HepG2 (cell line): ENCODE measurements around the gene ADSL. TPM values are rescaled to one million over a fixed set of nuclear protein-coding genes. Genes with fewer than 3 reads are reported as not detected.

Source experiments
- ATAC-seq: fragments of 200-7000 bp; cut with Tn5 transposase; 3 replicates; pipeline ENCODE4 v1.9.1; 2020; ENCODE audit warnings: mild to moderate bottlenecking, moderate library complexity
- BruUV-seq: library from RNA; stranded (reverse); fragments of 400-500 nt; replicated peaks from 2 replicates; lab custom pipeline; 2021; lab: Mats Ljungman, UMichigan
- CTCF ChIA-PET: fragments of 300-600 bp; formaldehyde crosslinking; extraction: SDS; loops from one replicate; lab custom pipeline; 2021; ENCODE audit warnings: low total read pairs, inconsistent platforms, low intra/inter-chr PET ratio; lab: Yijun Ruan, JAX
- POLR2A ChIA-PET: fragments of 350-600 bp; sonication (Branson Sonifier 250); formaldehyde crosslinking; loops from one replicate; lab custom pipeline; 2020; ENCODE audit warnings: antibody characterized with exemption, inconsistent platforms; lab: Yijun Ruan, JAX
- DNase-seq: peaks from one replicate; pipeline ENCODE4 v3.0.0-alpha.2; 2015; ENCODE audit warnings: low spot score
- FAIRE-seq: peaks from 3 replicates; lab custom pipeline; 2011; peaks lifted over from hg19 to GRCh38; lab: Jason Lieb, UNC
- H2AFZ ChIP-seq: one replicate; pipeline ENCODE4 v1.6.1; 2011; ENCODE audit warnings: low read length, inconsistent platforms
- H3K27ac ChIP-seq: fragments of 300-600 bp; 3 replicates; pipeline ENCODE4 v1.8.0; 2011; ENCODE audit warnings: mixed run types, mild to moderate bottlenecking, mixed read lengths, low read length, inconsistent platforms; ENCODE audit not compliant: insufficient read depth; ENCODE audit errors: extremely low read length
- H3K27me3 ChIP-seq, 2 experiments: fragments of 200-600 bp in 1 of 2; 2 replicates in 1 of 2; 3 replicates in 1 of 2; pipeline versions ENCODE4 v1.6.0 to v1.8.0; 2011; ENCODE audit warnings: low read length in 2 of 2, mild to moderate bottlenecking in 2 of 2, moderate library complexity in 2 of 2, inconsistent platforms in 1 of 2; ENCODE audit not compliant: insufficient read depth in 2 of 2, control insufficient read depth in 1 of 2
- H3K36me3 ChIP-seq, 2 experiments: fragments of 200-600 bp in 1 of 2; replicated peaks in 1 of 2; 2 replicates in 1 of 2; 3 replicates in 1 of 2; pipeline versions ENCODE4 v1.5.1 to v1.8.0; 2011; ENCODE audit warnings: low read length in 2 of 2, inconsistent platforms in 1 of 2; ENCODE audit not compliant: insufficient read depth in 2 of 2, control insufficient read depth in 1 of 2
- H3K4me1 ChIP-seq: 2 replicates; pipeline ENCODE4 v1.5.1; 2012; ENCODE audit warnings: low read length, inconsistent platforms; ENCODE audit not compliant: insufficient read depth
- H3K4me2 ChIP-seq: 2 replicates; pipeline ENCODE4 v1.6.0; 2011; ENCODE audit warnings: low read depth, low read length, inconsistent platforms
- H3K4me3 ChIP-seq, 3 experiments: fragments of 200-600 bp in 1 of 3; sonication (generic), shearing (Covaris generic) in 1 of 3; replicated peaks in 1 of 3; 2 replicates each; pipeline ENCODE4 v1.5.1; 2011 to 2016; ENCODE audit warnings: low read length in 3 of 3, inconsistent platforms in 2 of 3, low read depth in 2 of 3, mild to moderate bottlenecking in 2 of 3, control low read depth in 1 of 3, mixed read lengths in 1 of 3; ENCODE audit not compliant: insufficient read depth in 1 of 3
- H3K79me2 ChIP-seq: one replicate; pipeline ENCODE4 v1.6.1; 2011; ENCODE audit warnings: low read length, inconsistent platforms; ENCODE audit not compliant: insufficient read depth
- H3K9ac ChIP-seq: 2 replicates; pipeline ENCODE4 v1.6.0; 2011; ENCODE audit warnings: mild to moderate bottlenecking, low read depth, low read length, inconsistent platforms; ENCODE audit not compliant: insufficient read depth
- H3K9me3 ChIP-seq: 2 replicates; pipeline ENCODE4 v1.5.1; 2012; ENCODE audit warnings: mild to moderate bottlenecking, low read length
- H4K20me1 ChIP-seq: 2 replicates; pipeline ENCODE4 v1.6.0; 2011; ENCODE audit warnings: inconsistent platforms, mild to moderate bottlenecking, low read length, moderate library complexity; ENCODE audit not compliant: insufficient read depth
- TGIF2 ChIP-seq: IDR thresholded peaks from 2 replicates; pipeline ENCODE4 v1.6.1; 2016; ENCODE audit warnings: control low read depth, missing compliant biosample characterization
- ZBTB38 ChIP-seq: sonication (generic); formaldehyde crosslinking; IDR thresholded peaks from 2 replicates; pipeline ENCODE4 v1.5.1; 2020; ENCODE audit warnings: mild to moderate bottlenecking, missing genetic modification reagents
- ZNF33B ChIP-seq: sonication (generic); formaldehyde crosslinking; IDR thresholded peaks from 2 replicates; pipeline ENCODE4 v1.5.1; 2020; ENCODE audit warnings: mild to moderate bottlenecking, missing genetic modification reagents
- ZNF878 ChIP-seq: sonication (generic); formaldehyde crosslinking; IDR thresholded peaks from 2 replicates; pipeline ENCODE4 v1.8.1; 2023; ENCODE audit warnings: mild to moderate bottlenecking, missing genetic modification reagents, moderate library complexity
- WGBS: methylation state at CpG from one replicate; pipeline ENCODE4 v1.1.6; 2017; ENCODE audit warnings: low lambda C conversion rate; 5-methylcytosine and 5-hydroxymethylcytosine counted together
- in situ Hi-C: cut with HindIII; loops from 2 replicates; pipeline ENCODE4 v1.10.0; 2017; ENCODE audit warnings: low pct_unique_long_range_greater_than_20kb; ENCODE audit not compliant: extremely low pct_ligation_motif_present
- intact Hi-C: fragments of 100-400 bp; cut with micrococcal nuclease; formaldehyde crosslinking; loops from one replicate; pipeline ENCODE4 v1.10.0; 2022; ENCODE audit not compliant: unreplicated experiment
- polyA plus RNA-seq, 8 experiments: library from polyadenylated mRNA; depleted of rRNA in 3 of 8; stranded (reverse) in 7 of 8; unstranded in 1 of 8; fragments of >200 nt; fragmentation: Illumina TruSeq in 4 of 8; extraction: Trizol in 4 of 8; gene quantifications; 2 replicates each; pipeline versions ENCODE4 v1.2.1 to v1.2.3, GENCODE V29; 2011 to 2016; ENCODE audit warnings: low read depth in 4 of 8, missing spikeins in 1 of 8, mixed read lengths in 1 of 8; ENCODE audit not compliant: insufficient read depth in 1 of 8
- total RNA-seq, 5 experiments: library from RNA; depleted of rRNA; stranded (reverse); fragments of >200 nt; fragmentation: Illumina TruSeq; extraction: Trizol; gene quantifications; 2 replicates each; pipeline ENCODE4 v1.2.3, GENCODE V29; 2016; ENCODE audit warnings: low read depth in 1 of 5
- TF ChIP-seq, protein P1 (sequence below): sonication (generic); formaldehyde crosslinking; IDR thresholded peaks from 2 replicates; pipeline ENCODE4 v1.4.0; 2020; ENCODE audit warnings: missing genetic modification reagents
- TF ChIP-seq, protein P2 (sequence below): sonication (generic); IDR thresholded peaks from 2 replicates; pipeline ENCODE4 v1.6.1; 2016; ENCODE audit warnings: low read depth, borderline replicate concordance

The ADSL gene
- total and polyA plus RNA-seq, 2 of the 13 experiments (the other 11 are each of a cell fraction or from before 2014, with no cell fraction given): 123 to 174 TPM

DNA sequence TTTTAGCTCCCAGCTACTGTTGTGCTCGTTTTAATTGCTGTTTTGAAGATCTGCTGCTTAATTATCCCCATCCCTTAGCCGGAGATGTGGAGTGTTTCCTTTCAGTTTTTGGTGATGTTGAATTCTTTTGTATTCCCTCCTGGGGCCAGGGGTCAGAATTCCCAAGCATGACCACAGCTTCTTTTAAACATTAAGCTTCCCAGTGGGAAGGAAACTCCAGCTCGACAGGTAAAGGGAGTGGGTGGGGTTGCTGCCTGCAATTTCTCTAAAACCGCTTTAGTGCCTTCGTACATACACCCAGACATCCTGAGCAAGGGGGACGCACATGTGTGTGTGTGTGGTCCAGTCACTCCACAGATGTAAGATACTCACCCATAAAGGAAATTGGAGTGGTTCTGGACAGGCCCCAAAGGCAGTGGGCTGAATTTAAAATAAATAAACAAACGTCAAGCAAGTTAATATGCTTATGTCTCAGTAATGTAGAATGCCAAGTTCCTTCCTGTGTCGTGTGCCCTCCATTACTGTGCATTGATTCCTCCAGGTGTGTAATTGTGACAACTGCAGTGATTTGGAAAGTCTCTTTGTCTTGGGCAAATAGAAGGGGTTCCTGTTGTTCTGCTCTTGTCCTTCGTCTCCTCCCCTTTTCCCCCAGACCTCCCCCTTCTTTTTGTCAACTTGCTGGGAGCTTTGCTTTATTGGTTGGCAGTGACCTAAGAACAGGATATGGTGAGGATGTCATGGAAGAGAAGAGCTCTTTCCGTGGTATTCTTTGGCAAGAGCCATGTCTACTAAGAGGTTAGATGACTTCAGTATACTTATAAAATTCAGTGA is 19.2 kb upstream of the ADSL start:
- in situ Hi-C loops: no loop called here
- BruUV-seq: no TSS peak
- intact Hi-C loops: no loop called here
- Histone ChIP-seq H3K27me3 (no peaks in the 10 kb centered on the region), H4K20me1 (no peaks in the 10 kb centered on the region; the same call in 1 of the 2 replicates), H3K4me1 (no peaks in the 10 kb centered on the region), H3K79me2 (no peaks in the 10 kb centered on the region), H3K36me3 (peaks cover 3 to 19% of the 10 kb centered on the region in 2 experiments; a peak in 3 of 5 replicates), H3K27ac (no peak overlapping the region), H3K4me2 (no peak overlapping the region), H2AFZ (no peak overlapping the region), H3K4me3 (no peak overlapping the region), H3K9me3 (no peaks in the 10 kb centered on the region), H3K9ac (no peak overlapping the region)
- ChIA-PET CTCF (no interaction called here), POLR2A (no interaction called here)
- ATAC-seq: no peak
- TF ChIP-seq, protein P1, sequence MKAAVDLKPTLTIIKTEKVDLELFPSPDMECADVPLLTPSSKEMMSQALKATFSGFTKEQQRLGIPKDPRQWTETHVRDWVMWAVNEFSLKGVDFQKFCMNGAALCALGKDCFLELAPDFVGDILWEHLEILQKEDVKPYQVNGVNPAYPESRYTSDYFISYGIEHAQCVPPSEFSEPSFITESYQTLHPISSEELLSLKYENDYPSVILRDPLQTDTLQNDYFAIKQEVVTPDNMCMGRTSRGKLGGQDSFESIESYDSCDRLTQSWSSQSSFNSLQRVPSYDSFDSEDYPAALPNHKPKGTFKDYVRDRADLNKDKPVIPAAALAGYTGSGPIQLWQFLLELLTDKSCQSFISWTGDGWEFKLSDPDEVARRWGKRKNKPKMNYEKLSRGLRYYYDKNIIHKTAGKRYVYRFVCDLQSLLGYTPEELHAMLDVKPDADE (CRISPR knock-in tag): no peak
- TF ChIP-seq ZBTB38: no peak
- no peak for TF ChIP-seq TGIF2
- no peak for FAIRE-seq
- WGBS: 92% methylated on average over 10 of the region's 10 CpGs
- DNase-seq: no peak

DNA sequence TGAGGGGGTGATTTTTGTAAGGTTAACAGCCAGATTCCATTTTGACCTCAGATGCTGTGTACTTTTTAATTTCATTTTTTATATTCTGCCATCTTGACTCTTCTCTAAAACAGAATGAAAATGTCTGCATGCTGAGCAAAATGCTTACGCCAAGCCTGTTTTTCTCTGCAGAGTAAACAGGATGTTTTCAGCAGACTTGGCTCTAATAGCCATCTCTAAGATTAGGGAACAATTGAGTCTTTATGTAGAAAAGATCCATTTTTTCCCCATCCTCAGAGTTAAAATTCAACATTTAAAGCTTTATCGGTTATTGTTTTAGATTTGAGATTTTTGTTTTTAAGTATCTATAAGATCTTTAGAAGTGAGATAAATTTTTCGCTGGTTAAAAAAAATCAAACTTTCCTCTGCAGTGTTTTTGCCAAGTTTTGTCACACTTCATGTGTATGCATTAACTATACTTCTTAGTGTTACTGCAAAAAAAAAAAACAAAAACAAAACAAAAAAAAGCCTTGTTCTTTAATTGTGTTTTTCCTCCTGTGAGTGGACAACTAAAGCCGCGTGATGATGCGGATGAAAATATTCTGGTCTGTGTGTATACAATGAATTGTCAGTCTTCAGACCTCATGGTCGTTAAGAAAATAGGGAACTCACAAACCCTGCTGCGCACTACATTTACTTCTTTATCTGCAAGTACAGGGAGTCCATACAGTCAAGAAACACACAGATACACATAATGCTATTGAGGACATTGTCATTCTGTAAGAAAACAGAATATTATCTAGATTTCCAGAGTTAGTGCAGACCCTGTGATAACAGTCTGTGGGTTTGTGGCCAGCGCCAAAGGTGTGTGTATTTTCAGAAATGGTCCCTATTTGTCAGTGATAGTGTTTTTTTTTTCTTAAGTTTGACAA is 17.5 kb upstream of the ADSL start:
- ChIA-PET CTCF (no interaction called here), POLR2A (no interaction called here)
- intact Hi-C loops: no loop called here
- Histone ChIP-seq H3K4me1 (no peaks in the 10 kb centered on the region), H3K9ac (no peak overlapping the region), H3K4me2 (no peak overlapping the region), H3K36me3 (peaks cover 2 to 7% of the 10 kb centered on the region in 2 experiments; a peak in 2 of 5 replicates), H3K27ac (no peak overlapping the region), H4K20me1 (no peaks in the 10 kb centered on the region; the same call in 1 of the 2 replicates), H2AFZ (no peak overlapping the region), H3K27me3 (no peaks in the 10 kb centered on the region), H3K4me3 (no peak overlapping the region), H3K9me3 (no peaks in the 10 kb centered on the region), H3K79me2 (no peaks in the 10 kb centered on the region)
- BruUV-seq: no TSS peak
- in situ Hi-C loops: no loop called here
- WGBS: 96% methylated on average over 9 of the region's 9 CpGs
- ATAC-seq: no peak
- FAIRE-seq: no peak
- no peak for TF ChIP-seq ZNF878
- TF ChIP-seq, protein P2, sequence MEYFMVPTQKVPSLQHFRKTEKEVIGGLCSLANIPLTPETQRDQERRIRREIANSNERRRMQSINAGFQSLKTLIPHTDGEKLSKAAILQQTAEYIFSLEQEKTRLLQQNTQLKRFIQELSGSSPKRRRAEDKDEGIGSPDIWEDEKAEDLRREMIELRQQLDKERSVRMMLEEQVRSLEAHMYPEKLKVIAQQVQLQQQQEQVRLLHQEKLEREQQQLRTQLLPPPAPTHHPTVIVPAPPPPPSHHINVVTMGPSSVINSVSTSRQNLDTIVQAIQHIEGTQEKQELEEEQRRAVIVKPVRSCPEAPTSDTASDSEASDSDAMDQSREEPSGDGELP: no peak
- no peak for TF ChIP-seq ZNF33B (CRISPR knock-in tag)
- DNase-seq: no peak
